Measurements from ENCODE around the gene CLDND1.
A peak's percentile ranks its signal among the peaks of the same experiment; 100 is the strongest.
"Not testable (repeated sequence)": the region's sequence is repeated elsewhere in the genome, so short reads cannot be mapped to it uniquely, and the experiment has no call there.

The CLDND1 gene

GRCh38 chr3:98522544-98523281 lies at the start of gene CLDND1:
CLDND1 (minus strand) TSS chr3:98522902; CDS start chr3:98521424, 1,478 bp downstream.
- peak; percentile 96 for DNase-seq

- DNase-seq = peak in 1 of 2 donors; percentile 21
Measured at GRCh38 chr3:98568402-98568801, 45.7 kb upstream of the CLDND1 start.

- peak in 1 of 2 donors; percentile 44 for DNase-seq
Measured at GRCh38 chr3:98567666-98568270, 45.1 kb upstream of the CLDND1 start.

GRCh38 chr3:98565843-98566242 lies 43.1 kb upstream of the CLDND1 start:
- DNase-seq = peak in 1 of 2 donors; percentile 15

GRCh38 chr3:98565237-98565643 lies 42.5 kb upstream of the CLDND1 start:
- DNase-seq = peak in 1 of 2 donors; percentile 20

GRCh38 chr3:98564282-98565005 lies 41.7 kb upstream of the CLDND1 start:
- DNase-seq = peak; percentile 52 to 81

GRCh38 chr3:98563661-98564281 lies 41.1 kb upstream of the CLDND1 start:
- peak; percentile 35 to 86 for DNase-seq

- peak; percentile 13 to 55 for DNase-seq
Measured at GRCh38 chr3:98561727-98562521, 39.2 kb upstream of the CLDND1 start.

- DNase-seq = no peak
Measured at GRCh38 chr3:98560911-98561310, 38.2 kb upstream of the CLDND1 start.

- not testable (repeated sequence) for DNase-seq
Measured at GRCh38 chr3:98559769-98560168, 37.1 kb upstream of the CLDND1 start.

- DNase-seq = no peak
Measured at GRCh38 chr3:98558100-98558827, 35.6 kb upstream of the CLDND1 start.

GRCh38 chr3:98557324-98558010 lies 34.8 kb upstream of the CLDND1 start:
- peak in 1 of 2 donors; percentile 55 for DNase-seq

- DNase-seq = peak; percentile 43 to 73
Measured at GRCh38 chr3:98556164-98557130, 33.7 kb upstream of the CLDND1 start.

GRCh38 chr3:98555025-98555379 lies 32.3 kb upstream of the CLDND1 start:
- no peak for DNase-seq

GRCh38 chr3:98554580-98554979 lies 31.9 kb upstream of the CLDND1 start:
- no peak for DNase-seq

GRCh38 chr3:98553753-98554152 lies 31.1 kb upstream of the CLDND1 start:
- peak in 1 of 2 donors; percentile 15 for DNase-seq

- peak in 1 of 2 donors; percentile 33 for DNase-seq
Measured at GRCh38 chr3:98553021-98553563, 30.4 kb upstream of the CLDND1 start.

GRCh38 chr3:98552232-98553020 lies 29.7 kb upstream of the CLDND1 start:
- no peak for DNase-seq

- DNase-seq = peak in 1 of 2 donors; percentile 16
Measured at GRCh38 chr3:98551754-98552153, 29.1 kb upstream of the CLDND1 start.
